Cardiac muscle cell (in vitro differentiated cells and primary cell): Measurements from ENCODE around the gene TXNDC9. TPM values are rescaled to one million over a fixed set of nuclear protein-coding genes. Genes with fewer than 3 reads are reported as not detected.
"Not testable (repeated sequence)": the region's sequence is repeated elsewhere in the genome, so short reads cannot be mapped to it uniquely, and the experiment has no call there.

ENCODE experiments used
- DNase-seq, 2 donors: peaks; one replicate each; pipeline versions ENCODE4 v3.0.0 to v3.0.0-alpha.2; 2010 to 2017; ENCODE audit warnings: low read depth in 1 of 2, low spot score in 1 of 2
- H3K27ac ChIP-seq: fragments of 200-600 bp; sonication (generic); 2 replicates; pipeline ENCODE4 v1.5.1; 2016
- H3K27me3 ChIP-seq: fragments of 200-600 bp; sonication (generic); 2 replicates; pipeline ENCODE4 v1.6.0; 2016; ENCODE audit warnings: control low read depth
- H3K36me3 ChIP-seq: fragments of 200-600 bp; sonication (generic); 2 replicates; pipeline ENCODE4 v1.5.1; 2016; ENCODE audit warnings: control low read depth
- H3K4me1 ChIP-seq: fragments of 200-600 bp; sonication (generic); 2 replicates; pipeline ENCODE4 v1.8.1; 2017; ENCODE audit warnings: low read depth, mild to moderate bottlenecking, mixed run types
- H3K4me3 ChIP-seq: fragments of 200-600 bp; sonication (generic); 2 replicates; pipeline ENCODE4 v1.5.1; 2016; ENCODE audit warnings: mild to moderate bottlenecking
- H3K9me3 ChIP-seq: fragments of 200-600 bp; sonication (generic); 2 replicates; pipeline ENCODE4 v1.5.1; 2017; ENCODE audit warnings: low read depth, mild to moderate bottlenecking, control low read depth
- CTCF ChIP-seq: IDR thresholded peaks from 2 replicates; pipeline ENCODE4 v1.5.1; 2012; ENCODE audit warnings: low read depth, mild to moderate bottlenecking, low read length
- polyA plus RNA-seq: library from polyadenylated mRNA; unstranded; fragments of >200 nt; fragmentation: Nextera tagmentation; extraction: Ambion mirVana; gene quantifications from 2 replicates; pipeline ENCODE4 v1.2.1, GENCODE V29; 2016
- total RNA-seq: library from RNA; depleted of rRNA; stranded (reverse); fragments of >200 nt; gene quantifications from 2 replicates; pipeline ENCODE4 v1.2.3, GENCODE V29; 2016

TXNDC9 gene
- total and polyA plus RNA-seq, 2 experiments from 2014 or later: 27.5 to 40.0 TPM

GRCh38 chr2:99338029-99338585, 2.0 kb upstream of the TXNDC9 start:
- no peaks in the 10 kb centered on the region for H3K9me3 ChIP-seq
- TF ChIP-seq CTCF: no peak
- H3K36me3 ChIP-seq: no peaks in the 10 kb centered on the region
- H3K27ac ChIP-seq: peak overlapping the region; percentile 89
- H3K4me1 ChIP-seq: peaks cover 17% of the 10 kb centered on the region
- peak; percentile 10 to 11 for DNase-seq
- H3K27me3 ChIP-seq: no peaks in the 10 kb centered on the region
- H3K4me3 ChIP-seq: peak overlapping the region; percentile 94

GRCh38 chr2:99337113-99338028, 1.2 kb upstream of the TXNDC9 start, which contains the start of gene EIF5B:
Gene EIF5B (plus strand): TSS chr2:99337389. CDS start chr2:99337555, 166 bp downstream.
- peak; percentile 77 for TF ChIP-seq CTCF
- peak within 1 kb of the TSS; percentile 89 for H3K27ac ChIP-seq
- H3K4me3 ChIP-seq: peak within 1 kb of the TSS; percentile 94
- no peaks in the 10 kb centered on the region for H3K27me3 ChIP-seq
- H3K36me3 ChIP-seq: peaks cover 5% of the 10 kb centered on the region
- no peaks in the 10 kb centered on the region for H3K9me3 ChIP-seq
- peaks cover 17% of the 10 kb centered on the region for H3K4me1 ChIP-seq
- peak; percentile 97 to 98 for DNase-seq

GRCh38 chr2:99336804-99337112, 625 bp upstream of the TXNDC9 start:
- peaks cover 17% of the 10 kb centered on the region for H3K4me1 ChIP-seq
- no peak for TF ChIP-seq CTCF
- no peaks in the 10 kb centered on the region for H3K9me3 ChIP-seq
- no peak for DNase-seq
- peak overlapping the region; percentile 89 for H3K27ac ChIP-seq
- peaks cover 11% of the 10 kb centered on the region for H3K36me3 ChIP-seq
- H3K4me3 ChIP-seq: peak overlapping the region; percentile 94
- no peaks in the 10 kb centered on the region for H3K27me3 ChIP-seq

- no peaks in the 10 kb centered on the region for H3K27me3 ChIP-seq
- H3K36me3 ChIP-seq: peaks cover 71% of the 10 kb centered on the region
- H3K9me3 ChIP-seq: no peaks in the 10 kb centered on the region
- no peak overlapping the region for H3K4me3 ChIP-seq
- no peaks in the 10 kb centered on the region for H3K4me1 ChIP-seq
- no peak for DNase-seq
- no peak overlapping the region for H3K27ac ChIP-seq
- TF ChIP-seq CTCF: no peak
Measured at GRCh38 chr2:99325384-99325783, 10.7 kb downstream of the TXNDC9 start.

GRCh38 chr2:99317873-99318200, 18.3 kb downstream of the TXNDC9 start:
- H3K4me3 ChIP-seq, H3K27ac ChIP-seq, DNase-seq, H3K4me1 ChIP-seq, H3K27me3 ChIP-seq, H3K9me3 ChIP-seq: not testable (repeated sequence)
- peaks cover 40% of the 10 kb centered on the region for H3K36me3 ChIP-seq
